Measurements from ENCODE around the gene MORN2.

DNA sequence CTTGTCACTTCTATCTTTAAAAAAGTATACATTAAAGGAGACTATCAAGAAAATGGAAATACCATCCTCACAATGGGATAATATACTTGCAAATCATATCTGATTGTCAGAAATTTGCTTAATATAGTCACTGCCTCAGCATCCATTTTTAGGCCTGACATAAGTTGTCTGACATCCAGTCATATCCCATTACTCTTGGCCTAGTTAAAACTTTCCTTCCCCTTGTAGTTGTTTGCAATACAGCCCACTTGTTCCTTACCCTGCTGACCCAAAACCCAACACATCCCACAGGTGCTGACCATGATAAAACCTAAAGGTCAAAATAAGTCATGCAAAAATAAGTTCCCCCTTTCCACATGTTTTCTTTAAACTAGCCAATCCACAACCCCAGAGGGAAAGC, 10.3 kb downstream of the MORN2 start:
- TF ChIP-seq, protein P1, sequence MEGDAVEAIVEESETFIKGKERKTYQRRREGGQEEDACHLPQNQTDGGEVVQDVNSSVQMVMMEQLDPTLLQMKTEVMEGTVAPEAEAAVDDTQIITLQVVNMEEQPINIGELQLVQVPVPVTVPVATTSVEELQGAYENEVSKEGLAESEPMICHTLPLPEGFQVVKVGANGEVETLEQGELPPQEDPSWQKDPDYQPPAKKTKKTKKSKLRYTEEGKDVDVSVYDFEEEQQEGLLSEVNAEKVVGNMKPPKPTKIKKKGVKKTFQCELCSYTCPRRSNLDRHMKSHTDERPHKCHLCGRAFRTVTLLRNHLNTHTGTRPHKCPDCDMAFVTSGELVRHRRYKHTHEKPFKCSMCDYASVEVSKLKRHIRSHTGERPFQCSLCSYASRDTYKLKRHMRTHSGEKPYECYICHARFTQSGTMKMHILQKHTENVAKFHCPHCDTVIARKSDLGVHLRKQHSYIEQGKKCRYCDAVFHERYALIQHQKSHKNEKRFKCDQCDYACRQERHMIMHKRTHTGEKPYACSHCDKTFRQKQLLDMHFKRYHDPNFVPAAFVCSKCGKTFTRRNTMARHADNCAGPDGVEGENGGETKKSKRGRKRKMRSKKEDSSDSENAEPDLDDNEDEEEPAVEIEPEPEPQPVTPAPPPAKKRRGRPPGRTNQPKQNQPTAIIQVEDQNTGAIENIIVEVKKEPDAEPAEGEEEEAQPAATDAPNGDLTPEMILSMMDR (IDR thresholded peaks at IDR 0.05): no peak
- no peak for TF ChIP-seq POLR2A (IDR thresholded peaks at IDR 0.05)

Data from esophagus squamous epithelium (tissue), 4 donors.